ENCODE measurements around the gene LDLRAD3. TPM values are rescaled to one million over a fixed set of nuclear protein-coding genes. Genes with fewer than 3 reads are reported as not detected.
"Not testable (repeated sequence)": the region's sequence is repeated elsewhere in the genome, so short reads cannot be mapped to it uniquely, and the experiment has no call there.

Gene LDLRAD3
- total and polyA plus RNA-seq, 4 donors = 20.9 to 25.6 (median 22.8) TPM

GRCh38 chr11:36010010-36010740 is 66.3 kb downstream of the LDLRAD3 start:
- peak overlapping the region; percentile 43 for H3K27ac ChIP-seq (ENCODE audit: low read depth, low read length)
- DNase-seq (ENCODE audit: low read depth in 4 of 6, low spot score in 6 of 6) = peak in 1 of 6 donors; percentile 86
- WGBS (ENCODE audit: insufficient coverage) = 100% methylated on average over 1 of the region's 2 CpGs
- no peaks in the 10 kb centered on the region for H3K27me3 ChIP-seq (ENCODE audit: control insufficient read depth, insufficient read depth, low read length)
- H3K9me3 ChIP-seq (ENCODE audit: control insufficient read depth, insufficient read depth, low read length) = no peaks in the 10 kb centered on the region
- peaks cover 9% of the 10 kb centered on the region for H3K4me1 ChIP-seq (ENCODE audit: control insufficient read depth, insufficient read depth, low read length)
- no peak overlapping the region for H3K4me3 ChIP-seq (ENCODE audit: low read depth, low read length)
- H3K36me3 ChIP-seq (ENCODE audit: control insufficient read depth, insufficient read depth, low read length) = no peaks in the 10 kb centered on the region

GRCh38 chr11:36011574-36011973 is 67.7 kb downstream of the LDLRAD3 start:
- H3K4me3 ChIP-seq (ENCODE audit: low read depth, low read length) = no peak overlapping the region
- no peaks in the 10 kb centered on the region for H3K27me3 ChIP-seq (ENCODE audit: control insufficient read depth, insufficient read depth, low read length)
- no peaks in the 10 kb centered on the region for H3K36me3 ChIP-seq (ENCODE audit: control insufficient read depth, insufficient read depth, low read length)
- H3K4me1 ChIP-seq (ENCODE audit: control insufficient read depth, insufficient read depth, low read length) = peaks cover 16% of the 10 kb centered on the region
- WGBS (ENCODE audit: insufficient coverage) = 95% methylated on average over 4 of the region's 5 CpGs
- no peaks in the 10 kb centered on the region for H3K9me3 ChIP-seq (ENCODE audit: control insufficient read depth, insufficient read depth, low read length)
- no peak for DNase-seq (ENCODE audit: low read depth in 4 of 6, low spot score in 6 of 6)
- H3K27ac ChIP-seq (ENCODE audit: low read depth, low read length) = no peak overlapping the region

GRCh38 chr11:36012455-36012854 is 68.6 kb downstream of the LDLRAD3 start:
- WGBS (ENCODE audit: insufficient coverage) = 100% methylated on average over 1 of the region's 5 CpGs
- H3K9me3 ChIP-seq (ENCODE audit: control insufficient read depth, insufficient read depth, low read length) = no peaks in the 10 kb centered on the region
- no peak overlapping the region for H3K27ac ChIP-seq (ENCODE audit: low read depth, low read length)
- peaks cover 13% of the 10 kb centered on the region for H3K4me1 ChIP-seq (ENCODE audit: control insufficient read depth, insufficient read depth, low read length)
- no peaks in the 10 kb centered on the region for H3K27me3 ChIP-seq (ENCODE audit: control insufficient read depth, insufficient read depth, low read length)
- no peaks in the 10 kb centered on the region for H3K36me3 ChIP-seq (ENCODE audit: control insufficient read depth, insufficient read depth, low read length)
- no peak for DNase-seq (ENCODE audit: low read depth in 4 of 6, low spot score in 6 of 6)
- H3K4me3 ChIP-seq (ENCODE audit: low read depth, low read length) = no peak overlapping the region

- 100% methylated on average over 1 of the region's 2 CpGs for WGBS (ENCODE audit: insufficient coverage)
- Histone ChIP-seq H3K27ac (ENCODE audit: low read depth, low read length) (no peak overlapping the region), H3K27me3 (ENCODE audit: control insufficient read depth, insufficient read depth, low read length) (no peaks in the 10 kb centered on the region), H3K4me1 (ENCODE audit: control insufficient read depth, insufficient read depth, low read length) (peaks cover 13% of the 10 kb centered on the region), H3K9me3 (ENCODE audit: control insufficient read depth, insufficient read depth, low read length) (no peaks in the 10 kb centered on the region), H3K4me3 (ENCODE audit: low read depth, low read length) (no peak overlapping the region), H3K36me3 (ENCODE audit: control insufficient read depth, insufficient read depth, low read length) (no peaks in the 10 kb centered on the region)
- no peak for DNase-seq (ENCODE audit: low read depth in 4 of 6, low spot score in 6 of 6)
These were observed 69.1 kb downstream of the LDLRAD3 start for GRCh38 chr11:36012979-36013378.

GRCh38 chr11:36013446-36013845 is 69.6 kb downstream of the LDLRAD3 start:
- not testable (repeated sequence) for H3K27ac ChIP-seq (ENCODE audit: low read depth, low read length); H3K9me3 ChIP-seq (ENCODE audit: control insufficient read depth, insufficient read depth, low read length); H3K4me3 ChIP-seq (ENCODE audit: low read depth, low read length); DNase-seq (ENCODE audit: low read depth in 4 of 6, low spot score in 6 of 6); H3K36me3 ChIP-seq (ENCODE audit: control insufficient read depth, insufficient read depth, low read length); H3K27me3 ChIP-seq (ENCODE audit: control insufficient read depth, insufficient read depth, low read length)
- H3K4me1 ChIP-seq (ENCODE audit: control insufficient read depth, insufficient read depth, low read length) = peaks cover 13% of the 10 kb centered on the region
- 100% methylated on average over 1 of the region's 1 CpG for WGBS (ENCODE audit: insufficient coverage)

- Histone ChIP-seq H3K4me3 (ENCODE audit: low read depth, low read length) (no peak overlapping the region), H3K27ac (ENCODE audit: low read depth, low read length) (no peak overlapping the region), H3K9me3 (ENCODE audit: control insufficient read depth, insufficient read depth, low read length) (no peaks in the 10 kb centered on the region), H3K36me3 (ENCODE audit: control insufficient read depth, insufficient read depth, low read length) (no peaks in the 10 kb centered on the region), H3K27me3 (ENCODE audit: control insufficient read depth, insufficient read depth, low read length) (no peaks in the 10 kb centered on the region), H3K4me1 (ENCODE audit: control insufficient read depth, insufficient read depth, low read length) (peaks cover 16% of the 10 kb centered on the region)
- DNase-seq (ENCODE audit: low read depth in 4 of 6, low spot score in 6 of 6) = no peak
- 96% methylated on average over 5 of the region's 8 CpGs for WGBS (ENCODE audit: insufficient coverage)
These were observed 70.4 kb downstream of the LDLRAD3 start for GRCh38 chr11:36013950-36014897.

- no peak for DNase-seq (ENCODE audit: low read depth in 4 of 6, low spot score in 6 of 6)
- WGBS (ENCODE audit: insufficient coverage) = 72% methylated on average over 9 of the region's 14 CpGs
- H3K4me1 ChIP-seq (ENCODE audit: control insufficient read depth, insufficient read depth, low read length) = peaks cover 21% of the 10 kb centered on the region
These were observed 71.2 kb downstream of the LDLRAD3 start for GRCh38 chr11:36014898-36015665.

GRCh38 chr11:36015799-36016198 is 71.9 kb downstream of the LDLRAD3 start:
- DNase-seq (ENCODE audit: low read depth in 4 of 6, low spot score in 6 of 6) = peak in 1 of 6 donors; percentile 85
- Histone ChIP-seq H3K4me3 (ENCODE audit: low read depth, low read length) (no peak overlapping the region), H3K27ac (ENCODE audit: low read depth, low read length) (peak overlapping the region; percentile 54), H3K4me1 (ENCODE audit: control insufficient read depth, insufficient read depth, low read length) (peaks cover 21% of the 10 kb centered on the region), H3K27me3 (ENCODE audit: control insufficient read depth, insufficient read depth, low read length) (no peaks in the 10 kb centered on the region), H3K36me3 (ENCODE audit: control insufficient read depth, insufficient read depth, low read length) (no peaks in the 10 kb centered on the region), H3K9me3 (ENCODE audit: control insufficient read depth, insufficient read depth, low read length) (no peaks in the 10 kb centered on the region)
- WGBS (ENCODE audit: insufficient coverage) = 51% methylated on average over 5 of the region's 8 CpGs

More at GRCh38 chr11:36014898-36015665, 71.2 kb downstream of the LDLRAD3 start:
- H3K27me3 ChIP-seq (ENCODE audit: control insufficient read depth, insufficient read depth, low read length) = no peaks in the 10 kb centered on the region
- no peaks in the 10 kb centered on the region for H3K9me3 ChIP-seq (ENCODE audit: control insufficient read depth, insufficient read depth, low read length)
- no peaks in the 10 kb centered on the region for H3K36me3 ChIP-seq (ENCODE audit: control insufficient read depth, insufficient read depth, low read length)
- H3K4me3 ChIP-seq (ENCODE audit: low read depth, low read length) = no peak overlapping the region
- no peak overlapping the region for H3K27ac ChIP-seq (ENCODE audit: low read depth, low read length)

GRCh38 chr11:36016263-36016662 is 72.4 kb downstream of the LDLRAD3 start:
- Histone ChIP-seq H3K27me3 (ENCODE audit: control insufficient read depth, insufficient read depth, low read length) (no peaks in the 10 kb centered on the region), H3K4me1 (ENCODE audit: control insufficient read depth, insufficient read depth, low read length) (peaks cover 21% of the 10 kb centered on the region), H3K36me3 (ENCODE audit: control insufficient read depth, insufficient read depth, low read length) (no peaks in the 10 kb centered on the region), H3K27ac (ENCODE audit: low read depth, low read length) (peak overlapping the region; percentile 54), H3K4me3 (ENCODE audit: low read depth, low read length) (no peak overlapping the region), H3K9me3 (ENCODE audit: control insufficient read depth, insufficient read depth, low read length) (no peaks in the 10 kb centered on the region)
- WGBS (ENCODE audit: insufficient coverage) = no CpG with 5 or more reads among the region's 3 CpGs
- no peak for DNase-seq (ENCODE audit: low read depth in 4 of 6, low spot score in 6 of 6)

Data from spinal cord (tissue), 10 donors.